OCI-LY3 (cell line): ENCODE data around the gene SBSN.

Experiments used
- H2AFZ ChIP-seq: fragments of 200-600, 300-600 bp; shearing (Covaris generic); 2 replicates; pipeline ENCODE4 v1.6.0; 2014; ENCODE audit warnings: antibody characterized with exemption, low read depth, low read length
- H3K27ac ChIP-seq: fragments of 200-600, 300-600 bp; sonication (generic); 2 replicates; pipeline ENCODE4 v1.5.1; 2014; ENCODE audit warnings: mild to moderate bottlenecking, low read length, moderate library complexity, mixed read lengths
- H3K27me3 ChIP-seq: fragments of 200-600, 300-600 bp; sonication (generic); 2 replicates; pipeline ENCODE4 v1.6.1; 2014; ENCODE audit warnings: low read depth, low read length, mixed read lengths
- H3K36me3 ChIP-seq: fragments of 200-600, 300-600 bp; sonication (generic); replicated peaks from 2 replicates; pipeline ENCODE3; 2014; ENCODE audit warnings: low read depth, low read length, mixed read lengths
- H3K4me1 ChIP-seq: fragments of 300-600, 200-600 bp; sonication (generic); 2 replicates; pipeline ENCODE4 v1.6.1; 2014; ENCODE audit warnings: low read length, mixed read lengths
- H3K4me2 ChIP-seq: fragments of 200-600, 300-600 bp; sonication (generic); 2 replicates; pipeline ENCODE4 v1.6.1; 2014; ENCODE audit warnings: low read length, mixed read lengths
- H3K4me3 ChIP-seq: fragments of 300-600, 200-600 bp; sonication (generic); 2 replicates; pipeline ENCODE4 v1.5.1; 2014; ENCODE audit warnings: antibody characterized with exemption, mild to moderate bottlenecking, low read length, moderate library complexity
- H3K79me2 ChIP-seq: fragments of 300-600, 200-600 bp; shearing (Covaris generic); 2 replicates; pipeline ENCODE4 v1.6.1; 2014; ENCODE audit warnings: mild to moderate bottlenecking, low read length, mixed read lengths
- H3K9ac ChIP-seq: fragments of 300-600, 200-600 bp; shearing (Covaris generic); 2 replicates; pipeline ENCODE4 v1.6.0; 2014; ENCODE audit warnings: mild to moderate bottlenecking, low read length, moderate library complexity
- H3K9me3 ChIP-seq: fragments of 200-600, 300-600 bp; shearing (Covaris generic); 2 replicates; pipeline ENCODE4 v1.6.1; 2014; ENCODE audit warnings: low read length, mixed read lengths; ENCODE audit not compliant: insufficient read depth
- H4K20me1 ChIP-seq: fragments of 200-600, 300-600 bp; sonication (generic); 2 replicates; pipeline ENCODE4 v1.6.1; 2016; ENCODE audit warnings: low read length, mixed read lengths; ENCODE audit not compliant: insufficient read depth
- CTCF ChIP-seq: fragments of 200-600, 300-600 bp; sonication (generic); IDR thresholded peaks from 2 replicates; pipeline ENCODE4 v1.5.1; 2014; ENCODE audit warnings: antibody characterized with exemption, low read length, low read depth
- EZH2phosphoT487 ChIP-seq: fragments of 200-600 bp; shearing (Covaris generic); IDR thresholded peaks from 2 replicates; pipeline ENCODE4 v1.6.1; 2018; ENCODE audit warnings: antibody characterized with exemption, mixed run types, low read depth

The SBSN gene

GRCh38 chr19:35552534-35553384 is 24.6 kb upstream of the SBSN start:
- no peaks in the 10 kb centered on the region for H3K9me3 ChIP-seq
- no peaks in the 10 kb centered on the region; the same call in 1 of the 2 replicates for H4K20me1 ChIP-seq
- H3K27me3 ChIP-seq = no peaks in the 10 kb centered on the region
- no peaks in the 10 kb centered on the region for H3K79me2 ChIP-seq
- H3K4me3 ChIP-seq = no peak overlapping the region
- TF ChIP-seq EZH2phosphoT487 (no peak), CTCF (no peak)
- peaks cover 9% of the 10 kb centered on the region for H3K36me3 ChIP-seq
- H3K4me2 ChIP-seq = no peak overlapping the region
- peaks cover 10% of the 10 kb centered on the region; the same call in 1 of the 2 replicates for H3K4me1 ChIP-seq
- H3K27ac ChIP-seq = no peak overlapping the region
- no peak overlapping the region for H2AFZ ChIP-seq
- H3K9ac ChIP-seq = no peak overlapping the region

GRCh38 chr19:35551091-35551810 is 23.1 kb upstream of the SBSN start:
- peaks cover 12% of the 10 kb centered on the region for H3K79me2 ChIP-seq
- H3K27me3 ChIP-seq = no peaks in the 10 kb centered on the region
- no peak overlapping the region for H3K4me3 ChIP-seq
- peaks cover 19% of the 10 kb centered on the region for H3K36me3 ChIP-seq
- H3K4me2 ChIP-seq = no peak overlapping the region
- H3K27ac ChIP-seq = no peak overlapping the region
- H3K9me3 ChIP-seq = no peaks in the 10 kb centered on the region
- no peak overlapping the region for H2AFZ ChIP-seq
- H4K20me1 ChIP-seq = no peaks in the 10 kb centered on the region; the same call in 1 of the 2 replicates
- TF ChIP-seq EZH2phosphoT487 (no peak), CTCF (no peak)
- H3K9ac ChIP-seq = no peak overlapping the region
- H3K4me1 ChIP-seq = peaks cover 16% of the 10 kb centered on the region

GRCh38 chr19:35549879-35550523 is 21.9 kb upstream of the SBSN start:
- Histone ChIP-seq H3K27me3 (no peaks in the 10 kb centered on the region), H3K4me1 (peaks cover 17% of the 10 kb centered on the region), H3K4me3 (no peak overlapping the region), H3K79me2 (peaks cover 22% of the 10 kb centered on the region), H3K9me3 (no peaks in the 10 kb centered on the region), H4K20me1 (no peaks in the 10 kb centered on the region; the same call in 1 of the 2 replicates), H3K36me3 (peaks cover 19% of the 10 kb centered on the region), H3K4me2 (no peak overlapping the region), H3K27ac (no peak overlapping the region), H2AFZ (no peak overlapping the region), H3K9ac (no peak overlapping the region)
- no peak for TF ChIP-seq CTCF
- TF ChIP-seq EZH2phosphoT487 = no peak
